GM18508 (cell line): ENCODE data around the gene NCAM1.

ENCODE experiments used
- ATAC-seq: cut with Tn5 transposase; IDR thresholded peaks from one replicate; pipeline ENCODE4 v1.9.1; 2021; ENCODE audit warnings: moderate number of reproducible peaks; ENCODE audit not compliant: insufficient read depth, unreplicated experiment

NCAM1 gene

GRCh38 chr11:113082341-113082955 is 121.2 kb downstream of the NCAM1 start:
- ATAC-seq, result no peak

GRCh38 chr11:113083571-113083970 is 122.4 kb downstream of the NCAM1 start:
- ATAC-seq, result no peak

- ATAC-seq, result no peak
Measured at GRCh38 chr11:113084297-113084696, 123.1 kb downstream of the NCAM1 start.

DNA sequence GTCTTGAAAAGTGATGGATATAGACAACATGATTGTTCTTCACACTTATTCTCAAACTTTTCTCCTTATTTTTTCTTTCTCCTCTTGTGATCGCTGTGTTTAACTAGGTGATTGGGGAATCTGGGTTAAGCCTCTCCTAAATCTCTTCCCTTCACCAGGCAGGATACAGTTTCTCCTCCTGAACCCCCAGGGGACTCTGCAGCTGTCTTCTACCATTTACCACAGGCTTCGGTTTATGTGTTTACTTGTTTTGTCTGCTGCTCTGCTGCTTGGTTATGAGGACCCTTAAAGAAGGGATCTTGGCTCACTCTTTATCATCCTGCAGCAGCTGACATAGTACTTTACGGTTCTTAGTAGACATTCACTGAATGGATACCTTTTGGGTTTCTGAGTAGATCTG is 124.2 kb downstream of the NCAM1 start:
- no peak for ATAC-seq

DNA sequence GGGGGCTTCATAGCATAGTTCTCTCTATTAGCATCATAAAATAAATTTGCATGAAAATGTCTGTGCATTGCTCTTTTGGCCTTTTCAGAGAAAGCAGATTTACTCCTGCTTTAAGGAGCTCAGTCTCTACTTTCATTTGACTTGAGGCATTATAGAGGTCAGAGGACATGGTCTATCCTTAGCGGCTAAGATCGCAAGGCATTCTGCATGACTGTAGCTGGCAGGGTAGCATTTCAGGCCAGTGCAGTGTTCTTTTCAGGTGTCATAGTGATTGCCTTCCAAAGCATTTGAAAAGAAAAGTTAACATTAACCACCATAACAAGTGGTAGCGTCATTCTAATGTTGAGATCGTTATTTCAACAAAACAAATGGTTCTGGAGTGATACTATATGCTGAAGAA is 126.5 kb downstream of the NCAM1 start:
- ATAC-seq, result no peak

- ATAC-seq, result no peak
Measured at GRCh38 chr11:113090716-113091480, 129.7 kb downstream of the NCAM1 start.

- ATAC-seq, result no peak
Measured at GRCh38 chr11:113091481-113091780, 130.2 kb downstream of the NCAM1 start.

DNA sequence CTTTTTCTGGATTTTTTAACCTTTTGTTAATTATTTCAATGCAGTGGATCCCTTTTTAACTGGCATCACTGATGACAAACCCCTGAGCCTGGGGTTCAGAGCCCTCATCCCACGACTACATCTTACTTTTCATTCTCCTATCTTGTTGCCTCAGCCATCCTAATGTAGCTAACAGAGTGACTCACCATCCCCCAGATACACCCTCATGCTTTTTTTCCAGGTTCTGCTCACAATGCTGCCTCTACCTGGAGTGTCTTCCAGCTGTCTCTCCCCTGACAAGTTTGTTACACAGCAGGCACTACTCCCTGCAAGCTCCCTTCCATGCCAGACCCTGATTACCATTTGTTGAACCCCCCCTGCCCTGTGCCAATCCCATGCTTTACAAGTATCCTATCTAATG is 135.4 kb downstream of the NCAM1 start:
- ATAC-seq, result no peak

GRCh38 chr11:113103932-113104690 is 142.9 kb downstream of the NCAM1 start:
- no peak for ATAC-seq

DNA sequence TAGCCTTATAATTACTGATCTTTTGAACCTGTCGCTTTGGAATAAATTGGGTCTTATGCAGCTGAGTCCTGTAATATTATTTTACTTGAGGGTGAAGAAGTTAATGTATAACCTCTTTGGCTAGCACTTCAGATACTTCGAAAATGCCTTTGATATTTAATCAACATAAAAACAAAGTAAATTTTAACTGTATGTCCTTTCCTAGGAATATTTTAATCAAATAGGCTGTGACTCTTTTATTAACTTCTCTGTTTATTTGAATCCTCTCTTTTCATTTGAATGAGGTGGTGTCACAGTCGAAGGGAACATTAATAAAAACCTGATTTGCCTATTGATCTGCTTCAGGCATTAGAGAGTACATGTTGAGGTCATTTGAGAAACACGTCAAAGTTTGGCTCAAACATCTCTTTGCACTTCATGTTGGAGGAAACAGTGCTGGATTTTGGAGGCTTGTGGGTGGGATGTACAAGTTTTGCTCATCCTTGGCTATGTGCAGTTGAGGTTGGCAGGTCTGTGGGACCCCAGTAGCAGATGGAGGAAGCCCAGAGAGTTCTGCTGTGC is 143.6 kb downstream of the NCAM1 start:
- no peak for ATAC-seq

- no peak for ATAC-seq
Measured at GRCh38 chr11:113105592-113105991, 144.4 kb downstream of the NCAM1 start.

DNA sequence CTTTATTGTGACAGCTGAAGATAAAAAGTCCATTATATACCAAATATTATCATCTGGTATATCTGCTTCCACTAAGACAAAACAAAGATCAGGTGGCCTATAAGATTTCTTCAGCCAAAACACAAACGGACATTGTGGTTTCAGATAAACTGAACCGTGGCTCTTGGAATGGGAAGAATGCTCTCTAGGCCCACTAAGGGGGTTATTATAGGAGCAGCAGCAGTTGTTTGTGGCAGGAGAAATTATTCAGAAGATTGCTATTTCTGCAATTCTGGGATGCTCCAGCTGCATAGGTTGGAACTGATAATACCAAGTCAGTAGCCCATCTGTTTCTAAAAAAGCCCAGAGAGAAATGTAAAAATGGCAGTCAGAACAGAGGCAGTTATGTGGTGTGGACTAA is 145.3 kb downstream of the NCAM1 start:
- ATAC-seq, result no peak

GRCh38 chr11:113110046-113110445 is 148.8 kb downstream of the NCAM1 start:
- no peak for ATAC-seq

GRCh38 chr11:113111156-113111555 is 149.9 kb downstream of the NCAM1 start:
- ATAC-seq, result no peak

DNA sequence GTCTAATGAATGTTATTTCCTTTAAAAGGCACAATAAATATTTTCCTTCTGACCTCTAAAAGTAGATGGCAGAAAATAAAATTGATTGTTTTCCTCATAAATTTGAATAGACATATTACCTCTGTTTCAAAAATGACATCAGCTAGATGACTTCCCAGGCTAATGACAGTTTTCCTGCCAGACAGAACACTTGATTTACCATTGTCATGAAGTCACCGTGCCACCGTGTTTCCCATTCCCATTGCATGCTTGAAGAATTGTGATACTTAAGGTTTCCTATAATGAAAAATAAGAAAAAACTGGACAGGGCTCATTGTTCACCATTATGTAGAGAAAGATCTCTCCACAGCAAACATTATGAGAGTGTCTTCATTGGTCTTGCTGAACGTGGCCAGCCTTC is 151.1 kb downstream of the NCAM1 start:
- ATAC-seq, result no peak

DNA sequence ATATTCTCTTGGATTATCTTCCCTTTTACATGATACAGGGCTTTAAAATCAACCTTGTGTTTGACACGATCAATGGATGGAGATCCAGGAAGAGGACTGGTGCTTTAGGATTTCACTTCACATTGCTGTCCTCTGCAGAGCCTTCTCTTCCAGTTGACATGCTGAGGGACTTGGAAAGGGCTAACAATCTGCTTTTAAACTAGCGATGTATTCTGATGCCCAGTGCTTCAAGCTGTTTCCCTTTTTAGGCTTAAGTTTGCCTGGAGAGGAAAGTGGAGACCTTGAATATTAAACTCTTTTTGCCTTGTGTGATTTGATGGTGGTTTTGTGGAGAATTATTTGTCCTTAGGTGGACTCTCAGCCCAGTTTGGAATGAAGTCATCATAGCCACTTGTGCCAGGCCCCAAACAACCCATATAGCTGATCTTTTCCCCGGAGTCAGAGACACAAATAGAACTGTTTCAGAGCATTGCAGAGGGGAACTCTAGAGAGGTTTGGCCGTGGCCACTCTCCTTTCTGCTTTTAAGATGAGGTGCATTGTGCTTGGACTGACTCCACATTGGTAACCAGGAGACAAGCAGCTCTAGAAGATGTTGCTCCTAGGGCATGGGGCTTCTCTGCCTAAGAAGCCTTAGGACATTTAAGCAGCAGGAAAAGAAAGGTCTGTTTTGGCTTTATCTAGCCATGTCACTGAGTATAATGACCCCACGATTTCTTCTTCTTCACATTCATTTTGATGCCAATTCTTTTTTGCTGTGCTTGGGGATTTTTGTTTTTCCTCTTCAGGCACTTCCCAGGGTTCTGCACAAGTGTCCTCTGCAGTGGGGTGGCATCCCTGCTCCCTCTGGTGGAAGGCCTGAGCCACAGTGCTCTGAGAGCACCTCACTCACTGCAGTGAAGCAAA is 152.8 kb downstream of the NCAM1 start:
- no peak for ATAC-seq

DNA sequence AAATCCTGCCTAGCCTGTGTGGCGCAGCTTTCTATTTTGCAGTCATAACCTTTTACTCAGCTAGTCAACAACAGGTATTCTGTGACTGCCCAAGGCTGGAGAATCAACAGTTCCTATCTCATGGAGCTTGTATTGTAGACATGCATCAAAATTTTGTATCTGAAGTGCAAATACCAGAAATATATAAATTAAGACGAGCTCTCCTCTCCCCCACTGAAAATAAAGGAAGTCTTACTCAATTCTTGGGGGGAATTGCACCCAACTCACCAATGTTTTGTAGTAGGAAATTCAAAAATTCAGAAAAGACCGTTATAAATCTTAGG is 153.4 kb downstream of the NCAM1 start:
- no peak for ATAC-seq

DNA sequence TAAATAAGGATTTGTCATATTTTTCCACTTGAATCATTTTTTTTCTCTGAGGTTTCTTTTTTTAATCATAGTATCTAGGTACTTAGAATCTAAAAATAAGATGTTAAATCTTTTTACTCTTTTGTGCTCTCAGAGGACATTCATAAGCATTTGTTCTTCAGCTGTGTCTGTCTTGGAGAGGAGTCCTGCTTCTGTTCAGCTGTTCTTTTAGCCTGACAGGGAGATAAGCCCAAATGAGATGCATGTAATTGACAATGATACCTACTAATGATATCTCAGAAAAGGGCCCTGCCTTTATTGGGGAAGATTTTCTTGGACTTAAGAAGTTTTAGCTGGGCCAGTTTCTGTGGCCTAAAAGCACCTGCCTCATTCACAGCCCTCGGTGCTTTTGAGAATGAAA is 156.9 kb downstream of the NCAM1 start:
- ATAC-seq, result no peak

DNA sequence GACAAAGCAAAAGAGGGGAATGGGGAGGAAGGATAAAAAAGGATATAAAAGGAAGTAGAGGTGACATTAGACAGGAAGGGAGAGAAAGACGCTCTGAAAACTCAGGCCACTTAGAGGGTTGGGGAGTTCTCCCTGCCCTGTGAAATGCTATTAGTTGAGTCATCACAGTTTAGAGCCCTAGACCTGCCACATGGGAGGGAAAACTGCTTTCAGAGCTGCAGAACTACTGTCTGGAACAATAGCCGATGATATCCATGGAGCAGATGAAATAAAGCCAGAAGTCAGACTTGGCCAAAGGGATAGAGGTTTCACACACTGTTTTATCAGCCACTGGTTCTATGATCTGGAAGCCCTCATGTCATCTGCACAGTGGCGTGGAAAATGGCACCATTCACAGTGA is 157.9 kb downstream of the NCAM1 start:
- no peak for ATAC-seq

DNA sequence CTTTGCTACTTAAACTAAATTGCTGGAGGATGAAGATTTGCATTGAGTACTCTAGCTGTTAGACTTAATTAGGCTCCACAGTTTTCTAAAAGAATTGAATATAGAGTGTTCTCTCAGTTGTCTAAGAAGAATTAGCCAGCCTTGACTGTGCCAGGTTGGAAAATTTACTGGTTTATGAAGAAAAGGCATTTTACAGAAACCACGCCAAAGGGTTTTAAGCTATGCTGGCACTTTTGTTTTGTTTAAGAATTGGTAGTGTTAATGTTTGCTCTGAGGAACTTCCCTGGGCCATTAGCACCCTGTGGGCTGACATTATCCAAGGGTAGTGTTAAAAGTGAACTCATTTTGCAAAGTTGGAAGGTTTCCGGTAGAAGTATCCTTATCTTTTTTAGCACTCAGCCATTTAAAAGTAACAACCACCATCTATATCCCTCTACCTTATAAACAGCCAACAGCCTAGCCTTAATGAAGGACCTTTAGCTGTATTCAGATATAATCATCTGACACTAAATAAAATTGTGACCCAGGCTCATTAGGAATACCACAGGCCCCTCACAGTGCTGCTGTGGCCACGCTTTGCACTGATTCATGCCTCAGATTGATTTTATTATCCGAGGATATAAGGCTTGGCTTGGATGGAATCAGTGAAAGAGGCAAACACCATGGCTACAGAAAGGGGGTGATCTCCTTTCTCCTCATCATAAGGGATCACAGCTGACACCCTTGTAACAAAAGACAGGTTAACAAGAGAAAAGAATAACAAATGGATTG is 158.9 kb downstream of the NCAM1 start:
- ATAC-seq, result no peak
